Measurements from ENCODE around the gene CHST15. TPM values are rescaled to one million over a fixed set of nuclear protein-coding genes. Genes with fewer than 3 reads are reported as not detected.

CHST15 gene
- total and polyA plus RNA-seq, 2 of the 13 experiments (the other 11 are each of a cell fraction or from before 2014, with no cell fraction given): 1.4 to 94.7 TPM

GRCh38 chr10:123994417-123995081 is 98.8 kb downstream of the CHST15 start (continued):
- TF ChIP-seq ZNF660 (CRISPR knock-in tag; IDR thresholded peaks at IDR 0.05; ENCODE audit: borderline replicate concordance, low read depth) (no peak), ZNF646 (CRISPR knock-in tag; IDR thresholded peaks at IDR 0.05) (no peak), GATAD1 (CRISPR knock-in tag; IDR thresholded peaks at IDR 0.05) (0 out of 2 replicates have a peak, but pooled peaks have one; percentile 23), ARHGAP35 (CRISPR knock-in tag; IDR thresholded peaks at IDR 0.05; ENCODE audit: borderline replicate concordance) (no peak), REL (CRISPR knock-in tag; conservative IDR thresholded peaks at IDR 0.05) (no peak), ZFP36L1 (CRISPR knock-in tag; IDR thresholded peaks at IDR 0.05) (no peak), ZNF580 (CRISPR knock-in tag; IDR thresholded peaks at IDR 0.05; ENCODE audit: borderline replicate concordance, low read depth) (peak; percentile 66; the same call in 1 of the 2 replicates), SMARCE1 (IDR thresholded peaks at IDR 0.05; ENCODE audit: borderline replicate concordance) (no peak), ZSCAN22 (CRISPR knock-in tag; IDR thresholded peaks at IDR 0.05) (no peak), ARID5B (CRISPR knock-in tag; IDR thresholded peaks at IDR 0.05) (0 out of 2 replicates have a peak, but pooled peaks have one; percentile 21), SOX13 (IDR thresholded peaks at IDR 0.05) (no peak), SOX13 (CRISPR knock-in tag; conservative IDR thresholded peaks at IDR 0.05 in 1 of 2, IDR thresholded peaks at IDR 0.05 in 1 of 2) (no peak; a peak in 1 of 4 replicates), EZH2 (conservative IDR thresholded peaks at IDR 0.05; ENCODE audit: low read depth, low read length) (no peak), CHD2 (IDR thresholded peaks at IDR 0.05; ENCODE audit: low read depth, low read length) (no peak)

Data from HepG2 (cell line).